Germinal center (tissue), 1 donor: Measurements from ENCODE around the gene SSNA1.
A peak's percentile ranks its signal among the peaks of the same experiment; 100 is the strongest.

Experiments used
- DNase-seq: peaks from one replicate; pipeline ENCODE4 v3.0.0; 2012; ENCODE audit warnings: mixed read lengths, low spot score

The SSNA1 gene

DNA sequence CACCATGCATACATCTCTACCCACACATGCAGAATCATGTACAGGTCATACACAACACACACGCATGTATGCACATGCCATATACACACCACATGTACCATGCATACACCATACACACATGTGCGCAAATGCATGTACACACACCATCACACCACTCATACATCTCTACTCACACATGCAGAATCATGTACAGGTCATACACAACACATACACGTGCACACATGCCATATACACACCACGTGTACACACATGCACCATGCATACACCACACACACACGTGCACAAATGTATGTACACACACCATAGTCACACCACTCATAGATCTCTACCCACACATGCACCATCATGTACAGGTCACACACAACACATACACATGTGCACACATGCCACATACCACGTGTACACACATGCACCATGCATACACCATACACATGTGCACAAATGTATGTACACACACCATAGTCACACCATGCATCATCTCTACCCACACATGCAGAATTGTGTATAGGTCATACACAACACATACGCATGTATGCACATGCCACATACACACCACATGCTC, 35.6 kb upstream of the SSNA1 start:
- DNase-seq: no peak

DNA sequence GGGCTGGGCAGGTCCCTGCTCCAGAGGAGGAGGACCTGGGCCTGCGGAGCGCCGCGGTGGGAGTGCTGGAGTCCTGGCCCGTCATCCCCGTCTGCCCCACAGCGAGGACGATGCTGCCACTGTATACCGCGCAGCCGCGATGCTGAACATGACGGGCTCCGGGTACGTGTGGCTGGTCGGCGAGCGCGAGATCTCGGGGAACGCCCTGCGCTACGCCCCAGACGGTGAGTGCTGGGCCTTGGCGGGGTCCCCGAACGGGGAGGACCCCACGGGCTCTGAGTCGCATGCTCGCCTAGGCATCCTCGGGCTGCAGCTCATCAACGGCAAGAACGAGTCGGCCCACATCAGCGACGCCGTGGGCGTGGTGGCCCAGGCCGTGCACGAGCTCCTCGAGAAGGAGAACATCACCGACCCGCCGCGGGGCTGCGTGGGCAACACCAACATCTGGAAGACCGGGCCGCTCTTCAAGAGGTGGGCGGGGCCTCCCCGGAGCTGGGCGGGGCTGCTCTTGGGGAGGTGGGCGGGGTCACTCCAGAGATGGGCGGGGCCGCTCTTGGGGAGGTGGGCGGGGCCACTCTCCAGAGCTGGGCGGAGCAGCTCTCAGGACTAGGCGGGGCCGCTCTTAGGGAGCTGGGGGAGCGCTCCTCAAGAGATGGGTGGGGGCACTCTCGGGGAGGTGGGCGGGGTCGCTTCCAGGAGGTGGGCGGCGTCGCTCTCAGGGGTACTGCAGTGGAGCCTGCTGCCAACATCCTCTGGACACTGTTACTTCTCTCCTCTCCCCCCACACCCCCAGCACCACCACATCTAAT, 31.7 kb upstream of the SSNA1 start:
- peak; percentile 81 for DNase-seq

GRCh38 chr9:137157618-137158415, 30.7 kb upstream of the SSNA1 start:
- no peak for DNase-seq

GRCh38 chr9:137158625-137159024, 29.9 kb upstream of the SSNA1 start:
- DNase-seq: no peak

DNA sequence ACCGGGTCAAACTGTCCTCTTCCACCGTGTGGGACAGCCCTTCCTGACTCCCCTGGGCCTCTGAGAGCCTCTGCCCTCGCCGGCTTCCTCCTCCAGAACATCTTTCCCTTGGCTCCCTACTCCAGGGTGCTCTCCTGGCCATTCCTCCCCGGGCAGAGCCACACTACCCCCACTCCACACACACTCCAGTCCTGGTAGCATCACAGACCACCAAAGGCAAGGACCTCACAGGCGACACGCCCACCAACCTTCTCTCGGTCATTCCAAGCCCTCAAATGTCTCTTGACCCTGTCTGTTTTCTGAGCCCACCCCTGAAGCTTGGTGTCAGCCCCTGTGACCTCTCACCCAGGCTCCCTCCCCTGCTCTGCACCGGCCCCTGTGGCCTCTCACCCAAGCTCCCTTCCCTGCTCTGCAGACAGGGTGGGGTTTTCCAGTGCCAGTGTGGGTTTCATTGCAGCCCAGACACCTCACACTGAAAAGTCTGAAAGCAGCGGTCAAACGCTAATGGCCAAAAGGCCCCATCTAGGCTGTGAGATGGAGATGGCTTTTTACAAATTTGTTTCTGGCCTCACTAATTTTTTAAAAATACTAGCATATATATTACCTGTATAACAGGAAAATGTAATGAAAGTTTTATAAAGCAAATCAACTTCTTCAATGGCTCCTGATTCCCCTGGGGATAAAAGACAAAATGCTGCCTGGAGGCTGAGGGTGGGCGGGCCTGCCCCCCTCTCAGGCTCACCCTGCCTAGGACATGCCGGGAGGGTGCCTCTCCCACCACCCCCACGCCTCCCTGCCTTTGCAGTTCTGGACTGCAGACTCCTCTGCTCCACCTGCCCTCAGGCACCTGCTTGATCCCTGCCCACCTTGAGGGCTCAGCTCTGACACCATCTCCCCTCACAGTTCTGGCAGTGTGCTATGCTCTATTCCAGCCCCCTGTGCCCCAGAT, 29.1 kb upstream of the SSNA1 start:
- no peak for DNase-seq

- DNase-seq: no peak
Measured at GRCh38 chr9:137160054-137160425, 28.4 kb upstream of the SSNA1 start.

- no peak for DNase-seq
Measured at GRCh38 chr9:137160716-137161557, 27.5 kb upstream of the SSNA1 start.

- DNase-seq: peak; percentile 59
Measured at GRCh38 chr9:137161558-137162486, 26.7 kb upstream of the SSNA1 start.

GRCh38 chr9:137162505-137163364, 25.7 kb upstream of the SSNA1 start:
- DNase-seq: no peak

GRCh38 chr9:137163365-137163715, 25.1 kb upstream of the SSNA1 start:
- DNase-seq: no peak

- DNase-seq: no peak
Measured at GRCh38 chr9:137163805-137164204, 24.7 kb upstream of the SSNA1 start.

DNA sequence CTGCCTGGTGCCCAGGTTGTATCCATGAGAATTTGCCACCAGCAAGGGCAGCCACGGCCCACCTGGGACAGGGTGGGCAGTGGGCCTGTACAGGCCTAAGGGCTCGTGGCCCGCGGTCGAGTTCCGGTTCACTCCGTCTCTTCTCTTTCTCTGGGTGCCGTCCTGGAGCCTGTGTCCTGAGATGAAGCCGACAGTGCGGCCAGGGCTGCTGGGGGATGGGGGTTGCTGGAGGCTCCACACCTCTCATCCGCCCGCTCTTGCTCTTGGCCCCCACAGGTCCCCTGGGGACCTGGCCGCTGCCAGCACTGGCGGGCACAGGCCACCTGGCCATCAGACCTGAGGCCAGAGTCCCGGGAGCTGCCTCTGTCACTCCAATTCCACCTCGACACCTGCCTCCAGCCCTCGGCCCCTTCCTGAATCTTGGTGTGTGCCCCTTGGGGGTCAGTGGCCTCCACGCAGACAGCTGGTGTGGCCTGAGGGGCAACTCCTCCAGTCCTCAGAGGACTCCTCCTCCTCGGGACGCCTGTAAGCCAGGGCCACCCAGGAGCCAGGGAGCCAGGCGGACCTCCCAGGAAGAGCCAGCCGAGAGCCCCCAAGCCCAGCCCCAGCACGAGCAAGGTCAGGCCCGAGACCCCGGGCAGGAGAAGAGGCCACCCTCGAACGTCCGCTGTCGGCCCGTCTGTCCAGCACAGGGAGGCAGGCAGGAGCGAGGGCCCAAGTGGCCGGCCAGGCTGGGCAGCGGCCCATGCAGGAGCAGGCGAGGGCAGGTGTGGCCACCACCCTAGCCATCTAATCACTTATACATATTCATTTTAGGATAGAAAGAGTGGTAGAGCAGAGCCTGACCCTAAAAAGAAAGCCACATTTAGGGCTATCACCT, 23.9 kb upstream of the SSNA1 start:
- no peak for DNase-seq

GRCh38 chr9:137165250-137165836, 23.1 kb upstream of the SSNA1 start:
- no peak for DNase-seq

DNA sequence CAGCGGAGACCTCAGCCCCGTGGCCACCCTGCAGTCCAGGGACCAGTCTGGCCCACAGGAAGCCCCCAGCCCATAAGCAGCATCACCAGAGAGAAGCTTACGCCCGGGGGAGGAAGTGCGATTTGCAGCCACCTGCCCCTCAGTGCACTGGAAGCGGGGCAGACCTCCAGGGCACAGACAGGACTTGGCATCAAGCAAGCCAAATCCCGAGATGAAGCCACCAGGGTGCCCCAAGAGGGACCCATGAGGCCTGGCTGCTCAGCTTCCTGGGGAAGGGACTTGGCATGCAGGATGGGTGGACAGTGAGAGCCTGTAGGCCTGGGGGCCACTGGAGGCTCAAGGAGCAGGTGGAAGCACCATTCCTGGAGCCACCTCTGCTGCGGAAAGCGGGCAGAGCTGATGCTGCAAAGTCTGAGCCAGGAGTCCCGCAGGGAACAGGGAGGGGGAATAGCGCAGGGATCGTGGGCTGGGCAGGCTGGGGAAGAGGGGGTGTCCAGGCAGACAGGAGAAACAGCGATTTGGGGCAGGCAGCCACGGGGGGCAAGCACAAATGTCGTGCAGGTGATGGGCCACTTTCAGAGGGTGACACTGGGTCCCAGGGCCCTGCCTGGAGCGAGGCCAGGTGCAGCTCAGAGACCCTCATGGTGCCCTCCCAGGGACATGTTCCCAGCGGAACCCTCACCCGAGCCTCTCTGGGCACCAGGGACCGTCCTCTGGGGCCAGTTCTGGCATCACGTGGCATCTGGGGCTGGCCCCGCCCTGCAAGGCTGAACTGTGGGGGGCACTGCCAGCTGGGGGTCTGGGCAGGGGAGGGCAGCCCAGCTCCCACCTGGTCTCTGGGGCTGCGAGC, 21.9 kb upstream of the SSNA1 start:
- no peak for DNase-seq

- no peak for DNase-seq
Measured at GRCh38 chr9:137167277-137167746, 21.2 kb upstream of the SSNA1 start.

- DNase-seq: no peak
Measured at GRCh38 chr9:137167747-137168572, 20.5 kb upstream of the SSNA1 start.
